GM12864 (cell line): ENCODE results near the gene ACER3.
"Not testable (repeated sequence)": the region's sequence is repeated elsewhere in the genome, so short reads cannot be mapped to it uniquely, and the experiment has no call there.

Experiments used
- DNase-seq: peaks from one replicate; pipeline ENCODE4 v3.0.0-alpha.2; 2011; ENCODE audit warnings: low read depth
- H3K4me3 ChIP-seq: 2 replicates; pipeline ENCODE4 v1.5.1; 2011; ENCODE audit warnings: mild to moderate bottlenecking, low read depth, low read length, control low read depth
- TF ChIP-seq, protein P1 (sequence below): IDR thresholded peaks from 2 replicates; pipeline ENCODE4 v1.5.1; 2011; ENCODE audit warnings: low read depth, mild to moderate bottlenecking, moderate library complexity, low read length, control low read depth, inconsistent platforms; ENCODE audit errors: missing control alignments

The ACER3 gene

DNA sequence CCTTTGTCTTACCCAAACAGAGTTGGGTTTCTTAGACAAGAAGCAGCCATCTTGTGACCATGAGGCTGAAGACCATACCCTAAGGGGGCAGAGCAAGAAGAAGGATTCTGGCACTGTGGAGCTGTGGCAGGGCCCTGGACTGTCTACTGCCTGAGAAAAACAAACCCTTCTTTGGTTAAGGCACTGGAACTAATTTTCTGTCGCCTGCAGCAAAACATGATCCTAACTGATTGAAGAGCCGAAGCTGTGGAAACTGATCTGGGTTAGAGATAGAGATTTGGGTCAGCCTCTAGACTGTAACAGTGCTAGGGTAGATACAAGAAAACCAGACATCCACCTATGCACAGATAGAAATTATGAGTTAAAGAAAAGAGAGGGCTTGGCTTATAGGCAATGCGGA is 11.3 kb upstream of the ACER3 start:
- no peak overlapping the region for H3K4me3 ChIP-seq
- TF ChIP-seq, protein P1, sequence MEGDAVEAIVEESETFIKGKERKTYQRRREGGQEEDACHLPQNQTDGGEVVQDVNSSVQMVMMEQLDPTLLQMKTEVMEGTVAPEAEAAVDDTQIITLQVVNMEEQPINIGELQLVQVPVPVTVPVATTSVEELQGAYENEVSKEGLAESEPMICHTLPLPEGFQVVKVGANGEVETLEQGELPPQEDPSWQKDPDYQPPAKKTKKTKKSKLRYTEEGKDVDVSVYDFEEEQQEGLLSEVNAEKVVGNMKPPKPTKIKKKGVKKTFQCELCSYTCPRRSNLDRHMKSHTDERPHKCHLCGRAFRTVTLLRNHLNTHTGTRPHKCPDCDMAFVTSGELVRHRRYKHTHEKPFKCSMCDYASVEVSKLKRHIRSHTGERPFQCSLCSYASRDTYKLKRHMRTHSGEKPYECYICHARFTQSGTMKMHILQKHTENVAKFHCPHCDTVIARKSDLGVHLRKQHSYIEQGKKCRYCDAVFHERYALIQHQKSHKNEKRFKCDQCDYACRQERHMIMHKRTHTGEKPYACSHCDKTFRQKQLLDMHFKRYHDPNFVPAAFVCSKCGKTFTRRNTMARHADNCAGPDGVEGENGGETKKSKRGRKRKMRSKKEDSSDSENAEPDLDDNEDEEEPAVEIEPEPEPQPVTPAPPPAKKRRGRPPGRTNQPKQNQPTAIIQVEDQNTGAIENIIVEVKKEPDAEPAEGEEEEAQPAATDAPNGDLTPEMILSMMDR = no peak
- DNase-seq = no peak

DNA sequence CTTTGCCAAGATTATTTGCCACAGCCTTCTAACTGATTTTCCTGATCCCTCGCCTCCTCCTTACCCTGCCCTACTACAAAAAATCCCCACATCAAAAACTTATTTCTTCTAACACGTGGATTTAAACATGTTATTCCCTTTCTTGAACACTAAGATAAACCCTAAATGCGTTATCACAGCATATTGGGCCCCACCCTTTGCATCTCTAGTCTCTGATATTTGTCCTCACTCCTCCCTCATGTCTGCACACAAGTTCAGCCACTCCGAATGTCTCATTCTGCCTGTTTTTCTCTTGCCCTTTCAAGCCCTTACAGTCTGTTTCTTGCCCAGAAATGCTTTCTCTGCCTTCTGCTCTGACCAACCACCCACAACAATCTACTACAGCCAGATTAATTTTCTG is 10.6 kb upstream of the ACER3 start:
- no peak overlapping the region for H3K4me3 ChIP-seq
- no peak for DNase-seq
- TF ChIP-seq, protein P1 = no peak

GRCh38 chr11:76850815-76851214 is 9.9 kb upstream of the ACER3 start:
- no peak for DNase-seq
- no peak overlapping the region for H3K4me3 ChIP-seq
- TF ChIP-seq, protein P1 = no peak

DNA sequence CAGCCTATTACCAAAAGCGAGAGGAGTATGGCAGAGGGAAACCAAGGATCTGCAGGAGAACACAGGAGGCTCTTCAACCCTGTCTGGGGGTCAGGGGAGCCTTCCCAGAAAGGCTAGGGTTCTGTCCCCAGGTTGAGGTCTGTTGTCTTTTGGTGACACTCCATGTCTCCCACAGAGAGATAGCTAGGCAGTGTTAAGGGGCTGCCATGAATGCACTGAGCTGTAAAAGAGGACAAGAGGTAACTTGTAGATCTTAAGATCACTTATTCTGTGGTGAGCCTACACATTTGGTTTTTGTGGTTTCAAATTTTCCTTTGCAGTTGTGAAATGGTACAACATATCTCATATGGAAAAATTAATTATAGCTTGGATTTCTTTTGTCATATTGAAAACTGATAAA is 6.0 kb upstream of the ACER3 start:
- TF ChIP-seq, protein P1 = no peak
- no peak for DNase-seq
- H3K4me3 ChIP-seq = no peak overlapping the region

GRCh38 chr11:76855670-76856069 is 5.0 kb upstream of the ACER3 start:
- DNase-seq, H3K4me3 ChIP-seq: not testable (repeated sequence)

DNA sequence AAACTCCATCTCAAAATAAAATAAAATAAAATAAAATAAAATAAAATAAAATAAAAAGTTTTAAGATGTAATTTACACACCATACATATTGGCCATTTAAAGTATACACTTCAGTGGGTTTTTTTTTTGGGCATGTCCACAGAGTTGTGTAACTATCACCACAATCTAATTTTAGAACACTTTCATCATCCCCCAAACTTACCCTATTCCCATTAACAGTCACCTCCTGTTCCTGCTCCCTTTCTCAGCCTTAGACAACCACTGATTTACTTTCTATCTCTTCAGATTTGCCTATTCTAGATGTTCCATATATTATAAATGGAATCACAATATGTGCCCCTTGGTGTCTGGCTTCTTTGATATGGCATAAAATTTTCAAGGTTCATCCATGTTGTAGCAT is 4.6 kb upstream of the ACER3 start:
- TF ChIP-seq, protein P1 = no peak
- no peak overlapping the region for H3K4me3 ChIP-seq
- DNase-seq = no peak

GRCh38 chr11:76856571-76856970 is 4.1 kb upstream of the ACER3 start:
- TF ChIP-seq, protein P1 = no peak
- no peak for DNase-seq
- H3K4me3 ChIP-seq = no peak overlapping the region
